GM19240 (cell line): ENCODE results near the gene RNF144B.
"Not testable (repeated sequence)": the region's sequence is repeated elsewhere in the genome, so short reads cannot be mapped to it uniquely, and the experiment has no call there.

Experiments
- DNase-seq: peaks from one replicate; pipeline ENCODE4 v3.0.0; 2011; ENCODE audit warnings: low spot score; ENCODE audit not compliant: insufficient read length

Gene RNF144B

DNA sequence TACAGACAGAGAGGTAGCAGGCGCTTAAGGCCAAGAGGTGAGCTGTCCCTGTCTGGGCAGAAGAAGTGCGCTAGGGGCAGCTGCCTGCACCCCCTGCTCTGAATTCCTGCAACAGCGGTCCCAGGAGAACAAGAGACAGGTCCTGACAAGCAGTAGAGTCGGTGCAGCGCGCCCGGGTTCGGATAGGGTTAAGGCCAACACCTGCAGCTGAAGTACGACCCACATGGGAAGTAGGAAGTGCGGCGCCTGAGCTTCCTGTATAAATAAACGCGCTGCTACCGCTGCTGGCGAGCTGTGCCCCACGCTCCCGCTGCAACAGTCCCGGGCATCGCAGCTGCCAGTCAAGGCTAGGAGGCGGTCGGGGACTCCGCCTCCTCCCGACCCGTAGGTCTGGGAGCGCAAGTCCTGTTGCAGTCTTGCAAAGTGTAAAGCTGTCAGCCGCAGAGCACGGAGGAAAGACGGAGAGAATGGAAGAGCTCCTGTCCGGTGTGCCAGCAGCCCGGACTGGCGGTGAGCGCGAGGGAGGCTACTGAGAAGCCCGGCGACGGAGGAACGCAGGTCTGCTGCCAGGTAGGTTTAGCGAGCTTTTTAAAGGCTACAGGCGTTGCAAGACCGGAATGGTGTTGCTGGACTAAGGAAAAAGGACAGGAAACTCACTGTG is at the start of gene RNF144B:
TSS of gene RNF144B (plus strand) at position 290 of the 661 bp plus-strand sequence. CDS start 12,185 bp downstream, outside the sequence.
- DNase-seq, result peak; percentile 4

DNA sequence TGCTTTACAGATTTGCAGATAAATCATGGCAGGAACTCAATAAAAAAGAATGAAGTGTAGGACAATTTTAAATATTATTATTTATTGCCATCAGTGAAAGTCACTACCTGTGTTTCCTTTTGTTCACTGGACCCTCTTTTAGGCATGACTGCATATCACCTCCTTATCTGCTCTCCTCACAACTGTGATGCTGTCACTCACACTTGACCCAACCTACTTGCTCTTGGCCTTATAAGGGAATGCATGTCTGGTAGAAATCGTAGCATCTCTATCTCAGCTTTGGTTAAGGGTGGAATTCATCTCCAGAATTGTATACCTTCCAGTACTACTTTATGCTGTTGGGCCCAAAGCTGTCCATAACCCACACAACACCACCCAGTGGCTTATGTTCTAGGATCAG is 47.6 kb upstream of the RNF144B start:
- no peak for DNase-seq

- no peak for DNase-seq
Observed at GRCh38 chr6:18340781-18341551, 46.2 kb upstream of the RNF144B start.

DNA sequence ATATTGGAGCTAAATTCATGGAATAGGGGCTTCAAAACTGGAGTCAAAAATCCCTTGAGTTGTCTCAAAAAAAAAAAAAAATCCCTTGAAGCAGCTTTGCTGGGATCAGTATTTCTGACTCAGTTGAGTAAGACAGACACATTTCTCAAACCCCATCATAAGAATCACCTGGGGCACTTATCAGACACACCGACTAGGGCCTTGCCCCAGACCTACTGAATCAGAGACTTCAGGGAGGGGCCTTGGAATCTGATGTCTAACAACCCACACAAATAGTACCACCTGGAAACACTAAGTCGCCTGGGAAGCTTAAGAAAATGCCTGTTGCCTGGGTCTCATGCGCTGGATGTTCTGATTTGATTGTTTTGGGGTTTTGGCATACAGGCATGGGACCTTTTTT is 44.9 kb upstream of the RNF144B start:
- DNase-seq, result no peak

DNA sequence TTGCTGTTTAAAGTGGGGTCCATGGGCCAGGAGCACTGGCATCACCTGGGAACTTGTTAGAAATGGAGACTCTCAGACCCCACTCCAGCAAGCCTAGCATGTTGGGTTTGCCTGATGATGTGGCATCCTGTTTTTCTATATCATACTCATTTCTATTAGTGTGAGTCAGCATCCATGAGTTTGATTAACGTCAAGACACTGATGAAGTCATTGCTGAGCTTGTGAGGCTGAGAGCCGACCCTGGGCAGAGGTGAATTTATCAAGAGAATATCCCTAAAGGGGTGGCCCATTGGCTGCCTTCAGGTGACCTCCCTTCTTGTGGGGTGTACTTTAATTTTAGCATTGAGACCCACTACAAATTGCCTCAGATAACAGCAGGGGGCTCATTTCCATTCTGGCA is 43.4 kb upstream of the RNF144B start:
- no peak for DNase-seq

GRCh38 chr6:18347021-18347577 is 40.1 kb upstream of the RNF144B start:
- no peak for DNase-seq

DNA sequence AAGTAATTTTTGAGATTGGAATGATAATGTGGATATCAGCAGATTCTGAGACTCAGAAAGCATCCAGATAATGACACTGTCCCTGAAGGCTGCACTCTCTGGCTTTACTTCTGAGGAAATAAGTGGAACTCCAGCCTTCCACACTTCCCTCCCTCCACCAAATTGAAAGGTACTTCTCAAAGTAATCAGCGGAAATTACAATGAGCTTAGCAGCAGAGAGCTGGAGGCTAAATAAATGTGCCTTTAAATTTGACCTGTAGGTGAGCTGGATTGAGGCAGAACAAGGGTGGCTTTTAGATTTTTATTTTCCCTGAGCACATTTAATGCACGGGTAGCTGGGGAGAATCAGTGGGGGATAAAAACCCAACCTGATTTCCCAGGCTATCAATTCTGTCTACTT is 39.3 kb upstream of the RNF144B start:
- no peak for DNase-seq

DNA sequence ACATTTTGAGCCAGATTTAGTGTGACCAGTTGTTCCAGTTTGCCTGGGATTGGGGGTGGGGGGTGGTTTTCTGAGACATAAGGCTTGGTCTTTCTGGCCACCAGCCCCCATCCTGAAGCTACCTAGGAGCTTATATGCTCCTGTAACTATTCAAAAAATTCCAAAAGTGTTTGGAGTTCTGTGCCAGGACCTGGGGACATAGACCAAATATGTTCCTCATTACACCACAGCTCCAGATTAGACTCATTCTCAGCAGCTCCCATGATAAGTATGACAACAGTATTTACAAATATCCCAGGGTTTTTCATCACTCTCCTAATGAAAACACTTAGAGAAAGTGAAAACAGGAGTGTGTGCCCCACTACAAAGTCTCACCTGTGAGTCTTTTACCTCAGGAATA is 37.8 kb upstream of the RNF144B start:
- DNase-seq, result no peak

DNA sequence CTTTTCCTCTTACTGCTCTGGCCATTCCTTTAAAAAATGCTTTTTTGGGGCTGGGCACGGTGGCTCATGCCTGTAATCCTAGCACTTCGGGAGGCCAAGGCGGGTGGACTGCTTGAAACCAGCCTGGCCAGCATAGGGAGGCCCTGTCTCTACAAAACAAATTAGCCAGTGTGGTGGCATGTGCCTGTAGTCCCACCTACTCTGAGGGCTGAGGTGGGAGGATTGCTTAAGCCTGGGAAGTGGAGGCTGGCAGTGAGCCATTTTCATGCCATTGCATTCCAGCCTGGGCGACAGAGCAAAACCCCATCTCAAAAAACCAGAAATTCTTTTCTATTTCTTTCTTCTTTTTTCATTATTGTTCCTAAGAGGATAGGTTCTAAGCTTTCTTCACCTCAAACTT is 36.9 kb upstream of the RNF144B start:
- no peak for DNase-seq

DNA sequence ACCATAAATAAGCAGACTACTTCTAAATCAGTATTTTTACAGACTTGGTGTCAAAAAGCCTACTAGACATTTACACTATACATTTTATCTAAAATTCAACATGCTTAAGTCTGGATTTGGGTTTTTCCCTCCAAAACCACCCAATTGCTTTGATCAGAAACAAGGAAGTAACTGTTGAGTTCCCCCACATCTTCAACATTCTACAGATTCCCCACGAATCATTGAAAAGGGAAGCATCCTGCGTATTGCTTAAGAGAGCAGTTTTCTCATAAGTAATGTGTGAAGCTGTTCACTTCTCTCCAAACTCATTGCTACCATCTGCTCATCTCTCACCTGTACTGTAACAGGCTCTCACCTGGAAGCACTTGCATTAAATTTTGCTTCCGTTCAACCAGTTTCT is 36.4 kb upstream of the RNF144B start:
- no peak for DNase-seq

DNA sequence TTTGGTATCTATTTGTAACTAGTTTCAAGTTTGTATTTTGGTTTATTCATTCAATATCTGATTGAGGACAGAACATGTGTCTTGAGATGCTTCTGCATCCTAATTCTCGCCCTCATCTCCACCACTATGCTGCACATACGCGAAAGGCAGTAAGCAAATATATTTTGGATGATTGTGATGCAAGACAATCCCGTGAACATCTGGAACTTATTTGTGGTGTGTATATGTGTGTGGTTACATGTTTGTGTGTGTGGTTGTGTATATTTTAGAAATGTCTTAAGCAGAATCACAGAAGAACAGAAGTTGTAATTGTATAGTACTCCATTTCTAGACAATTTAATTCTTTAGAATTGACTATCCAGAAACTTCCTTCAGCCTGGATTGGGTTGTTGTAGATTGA is 35.1 kb upstream of the RNF144B start:
- no peak for DNase-seq

GRCh38 chr6:18352842-18353241 is 34.3 kb upstream of the RNF144B start:
- DNase-seq, result no peak

DNA sequence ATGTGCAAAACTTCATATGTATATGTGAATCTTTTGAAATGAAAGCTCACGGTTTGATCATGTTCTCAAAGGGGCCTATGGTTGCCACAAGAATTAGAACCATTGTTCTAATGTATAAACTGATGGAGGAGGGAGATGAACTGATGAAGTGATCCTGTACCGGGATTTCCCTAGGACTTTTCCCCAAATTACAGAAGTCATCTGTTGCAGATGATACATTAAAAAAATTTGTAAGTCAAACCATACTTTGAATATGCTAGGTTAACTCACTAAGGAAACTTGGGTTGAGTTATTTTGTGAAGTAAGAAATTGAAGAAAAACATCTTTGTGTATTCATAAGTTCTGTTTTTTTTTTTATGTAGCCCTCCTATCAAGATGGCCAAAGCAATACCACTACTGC is 33.9 kb upstream of the RNF144B start:
- no peak for DNase-seq

DNA sequence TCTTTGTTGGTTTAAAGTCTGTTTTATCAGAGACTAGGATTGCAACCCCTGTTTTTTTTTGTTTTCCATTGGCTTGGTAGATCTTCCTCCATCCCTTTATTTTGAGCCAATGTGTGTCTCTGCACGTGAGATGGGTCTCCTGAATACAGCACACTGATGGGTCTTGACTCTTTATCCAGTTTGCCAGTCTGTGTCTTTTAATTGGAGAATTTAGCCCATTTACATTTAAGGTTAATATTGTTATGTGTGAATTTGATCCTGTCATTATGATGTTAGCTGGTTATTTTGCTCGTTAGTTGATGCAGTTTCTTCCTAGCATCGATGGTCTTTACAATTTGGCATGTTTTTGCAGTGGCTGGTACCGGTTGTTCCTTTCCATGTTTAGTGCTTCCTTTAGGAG is 29.6 kb upstream of the RNF144B start:
- DNase-seq, result not testable (repeated sequence)

DNA sequence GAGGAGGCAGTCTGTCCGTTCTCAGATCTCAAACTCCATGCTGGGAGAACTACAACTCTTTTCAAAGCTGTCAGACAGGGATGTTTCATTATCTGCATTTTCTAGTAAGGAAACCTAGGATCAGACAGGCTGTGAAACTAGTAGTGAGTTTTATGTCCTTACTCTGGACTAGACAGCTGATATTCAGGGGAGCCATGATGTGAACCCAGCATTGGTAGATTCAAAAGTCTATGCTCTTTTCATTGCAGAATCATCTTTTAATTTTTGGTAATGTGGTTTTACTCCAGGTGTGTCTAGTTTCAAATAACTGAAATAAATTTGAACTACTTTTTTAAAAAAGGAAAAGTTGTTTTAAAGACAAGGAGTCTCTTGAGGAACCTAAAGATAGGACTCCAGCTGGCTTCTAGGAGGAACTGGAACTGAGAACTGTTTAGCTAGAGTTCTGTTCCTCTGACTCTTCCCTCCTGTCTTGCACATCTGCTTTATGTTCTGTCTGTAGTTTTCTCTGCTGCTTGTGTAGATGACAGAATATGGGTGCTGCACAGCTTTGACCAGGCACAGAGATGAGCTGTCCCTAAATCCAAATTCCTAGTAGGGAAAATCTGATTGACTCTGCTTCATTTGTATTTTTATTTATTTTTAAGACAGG is 27.8 kb upstream of the RNF144B start:
- no peak for DNase-seq

GRCh38 chr6:18360188-18360587 is 27.0 kb upstream of the RNF144B start:
- no peak for DNase-seq

DNA sequence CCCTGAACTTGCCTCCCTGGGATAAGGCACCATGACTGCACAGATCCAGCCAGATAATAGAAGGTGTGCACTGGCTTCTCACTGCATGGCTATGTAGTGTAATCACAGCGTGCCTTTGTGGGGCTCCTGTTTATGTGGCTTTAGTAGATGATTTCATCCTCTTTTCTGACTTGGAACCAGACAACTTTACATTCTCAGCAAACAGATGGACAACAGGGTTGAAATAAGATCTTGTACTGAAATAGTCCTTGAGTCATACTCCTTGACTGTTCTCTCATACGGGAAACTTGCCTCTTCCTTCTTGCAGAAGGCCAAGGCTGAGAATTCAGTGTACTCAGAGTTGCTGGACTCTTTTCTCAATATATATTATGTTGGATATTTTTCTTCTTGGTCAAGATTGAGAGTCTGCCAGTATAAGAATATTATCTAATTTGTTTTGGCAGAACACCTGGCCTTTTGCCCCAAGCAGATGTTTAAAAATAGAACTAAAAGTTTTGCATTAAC is 25.0 kb upstream of the RNF144B start:
- no peak for DNase-seq

DNA sequence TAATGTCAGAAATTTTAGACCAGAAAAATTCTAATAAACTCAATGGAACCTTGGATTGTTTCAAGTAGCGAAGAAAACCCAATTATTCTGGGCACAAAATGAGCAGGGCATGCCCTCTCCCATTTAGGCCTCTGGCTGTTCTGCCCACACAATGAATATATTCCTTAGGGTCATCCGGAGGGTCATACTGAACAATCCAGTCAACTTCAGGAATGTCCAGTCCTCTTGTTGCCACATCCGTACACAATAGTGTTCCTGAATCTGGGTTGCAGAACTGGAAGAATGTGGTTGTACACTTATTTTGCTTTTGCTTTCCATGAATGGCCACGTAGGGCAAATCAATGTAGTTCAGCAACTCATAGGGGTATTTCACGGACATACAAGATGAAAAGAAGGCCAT is 23.4 kb upstream of the RNF144B start:
- no peak for DNase-seq

- not testable (repeated sequence) for DNase-seq
Observed at GRCh38 chr6:18364561-18364960, 22.6 kb upstream of the RNF144B start.

GRCh38 chr6:18367371-18367770 is 19.8 kb upstream of the RNF144B start:
- no peak for DNase-seq

GRCh38 chr6:18368277-18369105 is 18.7 kb upstream of the RNF144B start:
- DNase-seq, result no peak
